IPS-18c (cell line): ENCODE data around the gene ASRGL1.

ENCODE experiments used
- H3K4me3 ChIP-seq: 2 replicates; pipeline ENCODE4 v1.7.0; 2013; ENCODE audit warnings: low read depth, mild to moderate bottlenecking, low read length, moderate library complexity; ENCODE audit not compliant: insufficient read depth
- H3K9me3 ChIP-seq: one replicate; pipeline ENCODE4 v1.6.1; 2013; ENCODE audit warnings: mild to moderate bottlenecking, low read length, moderate library complexity; ENCODE audit not compliant: control insufficient read depth, insufficient read depth

ASRGL1 gene

GRCh38 chr11:62400760-62401159 is 63.5 kb downstream of the ASRGL1 start:
- no peak overlapping the region for H3K4me3 ChIP-seq
- no peaks in the 10 kb centered on the region for H3K9me3 ChIP-seq

GRCh38 chr11:62401356-62401755 is 64.1 kb downstream of the ASRGL1 start:
- Histone ChIP-seq H3K9me3 (no peaks in the 10 kb centered on the region), H3K4me3 (no peak overlapping the region)

GRCh38 chr11:62401811-62402210 is 64.6 kb downstream of the ASRGL1 start:
- H3K4me3 ChIP-seq: no peak overlapping the region
- no peaks in the 10 kb centered on the region for H3K9me3 ChIP-seq

GRCh38 chr11:62402226-62402959 is 65.1 kb downstream of the ASRGL1 start:
- Histone ChIP-seq H3K4me3 (no peak overlapping the region), H3K9me3 (no peaks in the 10 kb centered on the region)

- no peak overlapping the region for H3K4me3 ChIP-seq
- H3K9me3 ChIP-seq: no peaks in the 10 kb centered on the region
Observed at GRCh38 chr11:62402960-62403730, 65.9 kb downstream of the ASRGL1 start.

- Histone ChIP-seq H3K4me3 (no peak overlapping the region), H3K9me3 (no peaks in the 10 kb centered on the region)
Observed at GRCh38 chr11:62404435-62404834, 67.2 kb downstream of the ASRGL1 start.

GRCh38 chr11:62404901-62405300 is 67.7 kb downstream of the ASRGL1 start:
- Histone ChIP-seq H3K4me3 (no peak overlapping the region), H3K9me3 (no peaks in the 10 kb centered on the region)

GRCh38 chr11:62406034-62406433 is 68.8 kb downstream of the ASRGL1 start:
- no peak overlapping the region for H3K4me3 ChIP-seq
- H3K9me3 ChIP-seq: no peaks in the 10 kb centered on the region

GRCh38 chr11:62409831-62410230 is 72.6 kb downstream of the ASRGL1 start:
- no peaks in the 10 kb centered on the region for H3K9me3 ChIP-seq
- H3K4me3 ChIP-seq: no peak overlapping the region

- no peak overlapping the region for H3K4me3 ChIP-seq
- no peaks in the 10 kb centered on the region for H3K9me3 ChIP-seq
Observed at GRCh38 chr11:62410972-62411371, 73.7 kb downstream of the ASRGL1 start.

GRCh38 chr11:62411524-62411923 is 74.3 kb downstream of the ASRGL1 start:
- Histone ChIP-seq H3K4me3 (no peak overlapping the region), H3K9me3 (no peaks in the 10 kb centered on the region)

GRCh38 chr11:62413060-62413696 is 75.9 kb downstream of the ASRGL1 start:
- Histone ChIP-seq H3K9me3 (no peaks in the 10 kb centered on the region), H3K4me3 (no peak overlapping the region)

- H3K4me3 ChIP-seq: no peak overlapping the region
- H3K9me3 ChIP-seq: no peaks in the 10 kb centered on the region
Observed at GRCh38 chr11:62416596-62416995, 79.3 kb downstream of the ASRGL1 start.

- H3K9me3 ChIP-seq: no peaks in the 10 kb centered on the region
- no peak overlapping the region for H3K4me3 ChIP-seq
Observed at GRCh38 chr11:62418136-62418535, 80.9 kb downstream of the ASRGL1 start.

- no peaks in the 10 kb centered on the region for H3K9me3 ChIP-seq
- no peak within 1 kb of the TSS for H3K4me3 ChIP-seq
Observed at GRCh38 chr11:62418733-62419132, 81.5 kb downstream of the ASRGL1 start, which contains the start of gene SCGB1A1. Gene SCGB1A1 (plus strand): TSS chr11:62419033. CDS start chr11:62419096, 63 bp downstream.

GRCh38 chr11:62419314-62419929 is 82.2 kb downstream of the ASRGL1 start:
- no peak overlapping the region for H3K4me3 ChIP-seq
- H3K9me3 ChIP-seq: no peaks in the 10 kb centered on the region

GRCh38 chr11:62419943-62420342 is 82.7 kb downstream of the ASRGL1 start:
- H3K9me3 ChIP-seq: no peaks in the 10 kb centered on the region

More at GRCh38 chr11:62419943-62420342, 82.7 kb downstream of the ASRGL1 start:
- H3K4me3 ChIP-seq: no peak overlapping the region
